ENCODE data around the gene PDCD1LG2.

DNA sequence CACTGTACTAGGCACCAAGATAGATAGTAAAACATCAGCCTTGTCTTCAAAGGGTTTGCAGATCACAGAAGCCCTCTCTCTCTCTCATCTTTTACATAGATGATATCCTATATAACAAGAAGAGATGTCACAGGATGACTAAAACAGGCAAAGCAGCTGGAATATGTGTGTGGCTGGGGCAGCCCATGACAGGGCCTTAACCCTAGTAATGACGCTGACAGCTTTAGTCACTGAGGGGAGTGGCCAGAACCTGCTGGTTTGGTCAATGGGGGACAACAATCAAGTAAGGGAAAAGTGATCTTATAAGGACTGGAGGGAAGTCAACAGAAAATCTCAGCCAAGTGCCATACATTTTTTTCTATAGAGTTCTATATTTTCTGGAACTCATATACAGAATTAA, 76.7 kb downstream of the PDCD1LG2 start:
- TF ChIP-seq, protein P1, sequence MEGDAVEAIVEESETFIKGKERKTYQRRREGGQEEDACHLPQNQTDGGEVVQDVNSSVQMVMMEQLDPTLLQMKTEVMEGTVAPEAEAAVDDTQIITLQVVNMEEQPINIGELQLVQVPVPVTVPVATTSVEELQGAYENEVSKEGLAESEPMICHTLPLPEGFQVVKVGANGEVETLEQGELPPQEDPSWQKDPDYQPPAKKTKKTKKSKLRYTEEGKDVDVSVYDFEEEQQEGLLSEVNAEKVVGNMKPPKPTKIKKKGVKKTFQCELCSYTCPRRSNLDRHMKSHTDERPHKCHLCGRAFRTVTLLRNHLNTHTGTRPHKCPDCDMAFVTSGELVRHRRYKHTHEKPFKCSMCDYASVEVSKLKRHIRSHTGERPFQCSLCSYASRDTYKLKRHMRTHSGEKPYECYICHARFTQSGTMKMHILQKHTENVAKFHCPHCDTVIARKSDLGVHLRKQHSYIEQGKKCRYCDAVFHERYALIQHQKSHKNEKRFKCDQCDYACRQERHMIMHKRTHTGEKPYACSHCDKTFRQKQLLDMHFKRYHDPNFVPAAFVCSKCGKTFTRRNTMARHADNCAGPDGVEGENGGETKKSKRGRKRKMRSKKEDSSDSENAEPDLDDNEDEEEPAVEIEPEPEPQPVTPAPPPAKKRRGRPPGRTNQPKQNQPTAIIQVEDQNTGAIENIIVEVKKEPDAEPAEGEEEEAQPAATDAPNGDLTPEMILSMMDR (IDR thresholded peaks at IDR 0.05), result no peak
- no peak for TF ChIP-seq POLR2A (IDR thresholded peaks at IDR 0.05)

Measured in right lobe of liver (tissue), 4 donors.